Mesendoderm (in vitro differentiated cells): ENCODE results near the gene TRIM26.

Experiments used
- DNase-seq: peaks from one replicate; pipeline ENCODE4 v3.0.0; 2013
- H2AK5ac ChIP-seq: 2 replicates; pipeline ENCODE4 v1.6.1; 2013; ENCODE audit warnings: low read length, inconsistent platforms
- H2BK120ac ChIP-seq: 2 replicates; pipeline ENCODE4 v1.6.1; 2013; ENCODE audit warnings: low read depth, mild to moderate bottlenecking, low read length, moderate library complexity, mixed read lengths
- H2BK15ac ChIP-seq: replicated peaks from 2 replicates; pipeline ENCODE4 v1.6.1; 2013; ENCODE audit warnings: low read depth, mild to moderate bottlenecking, moderate library complexity
- H2BK5ac ChIP-seq: 2 replicates; pipeline ENCODE4 v1.6.1; 2013; ENCODE audit warnings: low read length, inconsistent platforms
- H3K18ac ChIP-seq: 2 replicates; pipeline ENCODE4 v1.6.1; 2013; ENCODE audit warnings: mild to moderate bottlenecking, low read length, mixed read lengths
- H3K23ac ChIP-seq: one replicate; pipeline ENCODE4 v1.6.1; 2013; ENCODE audit warnings: low read length
- H3K27ac ChIP-seq: 2 replicates; pipeline ENCODE4 v1.5.1; 2013; ENCODE audit warnings: low read depth, mild to moderate bottlenecking, inconsistent platforms, low read length, moderate library complexity
- H3K27me3 ChIP-seq: 2 replicates; pipeline ENCODE4 v1.6.1; 2013; ENCODE audit warnings: low read length, control low read depth, mild to moderate bottlenecking, inconsistent platforms; ENCODE audit not compliant: insufficient read depth, poor library complexity
- H3K36me3 ChIP-seq: 2 replicates; pipeline ENCODE4 v1.6.1; 2013; ENCODE audit warnings: low read length, inconsistent platforms; ENCODE audit not compliant: control insufficient read depth, insufficient read depth
- H3K4ac ChIP-seq: one replicate; pipeline ENCODE4 v1.6.1; 2013; ENCODE audit warnings: low read depth, mild to moderate bottlenecking, low read length, moderate library complexity
- H3K4me1 ChIP-seq: 2 replicates; pipeline ENCODE4 v1.6.1; 2013; ENCODE audit warnings: low read depth, low read length, inconsistent platforms; ENCODE audit not compliant: control insufficient read depth
- H3K4me2 ChIP-seq: 2 replicates; pipeline ENCODE4 v1.6.1; 2013; ENCODE audit warnings: low read length
- H3K4me3 ChIP-seq: 2 replicates; pipeline ENCODE4 v1.5.1; 2013; ENCODE audit warnings: mild to moderate bottlenecking, low read length
- H3K56ac ChIP-seq: one replicate; pipeline ENCODE4 v1.6.1; 2013; ENCODE audit warnings: low read length
- H3K79me1 ChIP-seq: 2 replicates; pipeline ENCODE4 v1.6.1; 2013; ENCODE audit warnings: low read length, inconsistent platforms
- H3K79me2 ChIP-seq: 2 replicates; pipeline ENCODE4 v1.6.1; 2013; ENCODE audit warnings: mild to moderate bottlenecking, low read length; ENCODE audit not compliant: control insufficient read depth, insufficient read depth
- H3K9ac ChIP-seq: 2 replicates; pipeline ENCODE4 v1.6.1; 2013; ENCODE audit warnings: low read length, inconsistent platforms
- H4K5ac ChIP-seq: one replicate; pipeline ENCODE4 v1.6.1; 2013; ENCODE audit warnings: low read length
- H4K8ac ChIP-seq: one replicate; pipeline ENCODE4 v1.6.1; 2013; ENCODE audit warnings: low read depth, mild to moderate bottlenecking, control low read depth, low read length, moderate library complexity
- WGBS: extraction: QIAGEN DNeasy Blood & Tissue Kit; methylation state at CpG from one replicate; pipeline ENCODE4 v1.1.7; 2013; ENCODE audit warnings: low lambda C conversion rate, missing lambda C conversion rate; ENCODE audit not compliant: insufficient coverage; ENCODE audit errors: extremely low coverage; 5-methylcytosine and 5-hydroxymethylcytosine counted together

Gene TRIM26

GRCh38 chr6:30175765-30176164, 37.4 kb downstream of the TRIM26 start:
- Histone ChIP-seq H3K36me3 (no peaks in the 10 kb centered on the region), H3K4me3 (no peak overlapping the region), H3K9ac (no peak overlapping the region), H4K8ac (no peak overlapping the region), H3K4me1 (no peaks in the 10 kb centered on the region), H3K4ac (no peak overlapping the region), H2BK120ac (no peak overlapping the region), H3K27ac (no peak overlapping the region), H3K56ac (no peak overlapping the region), H2BK15ac (no peak overlapping the region), H3K79me2 (no peaks in the 10 kb centered on the region), H2AK5ac (no peak overlapping the region), H3K23ac (no peak overlapping the region), H3K27me3 (peaks cover 13% of the 10 kb centered on the region), H3K18ac (no peak overlapping the region), H3K79me1 (no peaks in the 10 kb centered on the region), H2BK5ac (no peak overlapping the region), H3K4me2 (no peak overlapping the region), H4K5ac (no peak overlapping the region)
- DNase-seq = no peak
- WGBS = no CpG with 5 or more reads among the region's 2 CpGs

DNA sequence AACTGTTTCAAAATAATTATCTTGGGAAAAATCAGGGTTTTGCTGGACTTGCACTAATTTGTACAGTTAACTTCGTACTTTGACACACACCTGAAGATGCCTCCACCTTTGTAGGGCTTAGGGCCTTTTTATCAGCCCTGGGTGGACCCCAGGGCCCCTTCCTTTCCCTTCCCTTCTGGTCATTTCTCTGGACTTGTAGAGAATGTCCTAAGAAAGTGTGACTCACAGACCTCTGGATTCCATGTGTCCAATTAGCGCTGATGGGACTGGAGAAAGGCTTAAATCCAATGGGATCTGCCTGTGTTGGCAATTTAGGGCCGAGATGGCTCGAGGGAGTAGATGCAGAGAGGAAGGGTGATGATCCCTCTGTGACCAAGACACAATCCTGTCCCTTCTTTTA, 40.5 kb downstream of the TRIM26 start:
- no peak overlapping the region for H4K8ac ChIP-seq
- H3K18ac ChIP-seq = no peak overlapping the region
- no peak overlapping the region for H3K9ac ChIP-seq
- no CpG with 5 or more reads among the region's 4 CpGs for WGBS
- H2BK120ac ChIP-seq = no peak overlapping the region
- H2AK5ac ChIP-seq = no peak overlapping the region
- H2BK15ac ChIP-seq = no peak overlapping the region
- no peaks in the 10 kb centered on the region for H3K79me1 ChIP-seq
- peaks cover 13% of the 10 kb centered on the region for H3K27me3 ChIP-seq
- no peak overlapping the region for H4K5ac ChIP-seq
- H3K4me2 ChIP-seq = no peak overlapping the region
- H3K4me1 ChIP-seq = no peaks in the 10 kb centered on the region
- no peak overlapping the region for H2BK5ac ChIP-seq
- no peaks in the 10 kb centered on the region for H3K36me3 ChIP-seq
- H3K4ac ChIP-seq = no peak overlapping the region
- no peak for DNase-seq
- no peak overlapping the region for H3K23ac ChIP-seq
- no peak overlapping the region for H3K56ac ChIP-seq
- H3K27ac ChIP-seq = no peak overlapping the region
- no peak overlapping the region for H3K4me3 ChIP-seq
- no peaks in the 10 kb centered on the region for H3K79me2 ChIP-seq

GRCh38 chr6:30171677-30172471, 41.3 kb downstream of the TRIM26 start:
- no peak overlapping the region for H2BK15ac ChIP-seq
- H3K56ac ChIP-seq = peak overlapping the region; percentile 69
- no peaks in the 10 kb centered on the region for H3K79me1 ChIP-seq
- peak overlapping the region; percentile 31 for H3K9ac ChIP-seq
- peak overlapping the region; percentile 64 for H3K4me2 ChIP-seq
- peaks cover 13% of the 10 kb centered on the region for H3K27me3 ChIP-seq
- no peak overlapping the region for H4K5ac ChIP-seq
- H3K23ac ChIP-seq = no peak overlapping the region
- peak overlapping the region; percentile 5 for H3K4me3 ChIP-seq
- H2BK120ac ChIP-seq = no peak overlapping the region
- DNase-seq = peak; percentile 86
- H4K8ac ChIP-seq = no peak overlapping the region
- H2BK5ac ChIP-seq = no peak overlapping the region
- H3K27ac ChIP-seq = no peak overlapping the region
- H3K18ac ChIP-seq = no peak overlapping the region
- H3K79me2 ChIP-seq = no peaks in the 10 kb centered on the region
- no peaks in the 10 kb centered on the region for H3K36me3 ChIP-seq
- H3K4me1 ChIP-seq = no peaks in the 10 kb centered on the region
- H2AK5ac ChIP-seq = no peak overlapping the region
- no CpG with 5 or more reads among the region's 62 CpGs for WGBS
- H3K4ac ChIP-seq = no peak overlapping the region

DNA sequence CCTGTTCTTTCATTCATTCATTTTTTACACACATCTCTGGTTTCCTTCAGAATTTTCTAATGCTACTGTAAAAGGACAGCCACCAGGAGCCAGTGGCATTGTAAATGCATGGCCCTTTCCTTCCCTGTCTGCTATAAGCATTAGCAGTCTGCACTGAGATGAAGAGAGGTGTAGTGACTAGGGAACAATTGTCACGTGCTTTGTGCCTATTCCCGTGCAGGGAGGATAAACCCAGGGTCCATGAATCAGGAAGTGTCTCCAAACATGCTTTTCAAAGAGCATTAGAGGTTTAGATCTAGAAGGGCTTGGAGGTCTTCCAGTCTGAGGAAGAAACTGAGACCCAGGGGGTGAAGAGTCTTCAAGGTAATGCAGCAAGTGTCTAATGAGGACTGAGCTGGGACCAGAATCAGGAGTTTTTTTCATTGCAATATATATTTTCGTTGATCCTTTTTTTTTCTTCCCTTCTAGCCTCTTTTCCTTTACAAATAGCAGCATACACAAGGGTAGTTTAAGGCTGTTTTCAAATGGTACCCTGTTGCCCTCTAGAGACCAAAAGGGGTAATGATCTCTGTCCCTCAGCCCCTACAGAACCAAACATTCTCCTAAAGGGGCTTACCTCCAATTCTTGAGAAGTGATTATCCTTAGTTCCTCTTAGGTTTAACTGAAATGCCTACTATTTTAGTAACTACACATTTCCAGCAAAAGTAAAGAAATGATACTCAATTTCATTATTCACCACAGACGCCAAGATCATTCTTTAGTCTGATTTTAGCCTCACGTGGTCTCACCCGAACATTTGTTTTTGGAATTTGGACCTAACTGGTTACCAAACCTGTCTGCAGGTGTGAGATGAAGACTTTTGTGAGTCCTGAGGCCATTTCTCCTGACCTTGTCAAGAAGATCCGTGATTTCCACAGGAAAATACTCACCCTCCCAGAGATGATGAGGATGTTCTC, 43.3 kb downstream of the TRIM26 start:
- Histone ChIP-seq H3K79me1 (no peaks in the 10 kb centered on the region), H2BK15ac (no peak overlapping the region), H2BK5ac (no peak overlapping the region), H2AK5ac (no peak overlapping the region), H3K4ac (no peak overlapping the region), H4K8ac (no peak overlapping the region), H3K79me2 (no peaks in the 10 kb centered on the region), H3K4me2 (no peak overlapping the region), H3K27me3 (peaks cover 13% of the 10 kb centered on the region), H3K56ac (no peak overlapping the region), H3K18ac (no peak overlapping the region), H4K5ac (no peak overlapping the region), H3K4me1 (no peaks in the 10 kb centered on the region), H3K9ac (no peak overlapping the region), H3K36me3 (no peaks in the 10 kb centered on the region), H2BK120ac (no peak overlapping the region), H3K27ac (no peak overlapping the region), H3K4me3 (no peak overlapping the region), H3K23ac (no peak overlapping the region)
- peak; percentile 67 for DNase-seq
- WGBS = no CpG with 5 or more reads among the region's 7 CpGs

- H3K23ac ChIP-seq = no peak overlapping the region
- no CpG with 5 or more reads among the region's 1 CpG for WGBS
Measured at GRCh38 chr6:30168741-30169140, 44.5 kb downstream of the TRIM26 start.

More at GRCh38 chr6:30168741-30169140, 44.5 kb downstream of the TRIM26 start:
- Histone ChIP-seq H3K4me3 (no peak overlapping the region), H3K18ac (no peak overlapping the region), H3K9ac (no peak overlapping the region), H3K79me2 (no peaks in the 10 kb centered on the region), H2BK5ac (no peak overlapping the region), H4K8ac (no peak overlapping the region), H3K4ac (no peak overlapping the region), H3K36me3 (no peaks in the 10 kb centered on the region), H3K27ac (no peak overlapping the region), H4K5ac (no peak overlapping the region), H3K27me3 (peaks cover 12% of the 10 kb centered on the region), H2AK5ac (no peak overlapping the region), H3K4me2 (no peak overlapping the region), H3K4me1 (no peaks in the 10 kb centered on the region), H3K79me1 (no peaks in the 10 kb centered on the region), H2BK120ac (no peak overlapping the region), H2BK15ac (no peak overlapping the region), H3K56ac (no peak overlapping the region)
- no peak for DNase-seq
